Transverse colon (tissue), 3 donors: ENCODE data around the gene SEMA3G.

Source experiments
- EP300 ChIP-seq: sonication (generic); formaldehyde crosslinking; IDR thresholded peaks from one replicate; pipeline ENCODE4 v1.6.1; 2017; ENCODE audit warnings: antibody characterized with exemption, low read depth
- POLR2A ChIP-seq: fragments of 450-650 bp; IDR thresholded peaks from one replicate; pipeline ENCODE4 v1.6.1; 2016; ENCODE audit warnings: antibody characterized with exemption, mild to moderate bottlenecking, moderate library complexity
- TF ChIP-seq, protein P1 (sequence below), 5 experiments: fragments of 200-600 bp in 3 of 5; fragments of 450-650 bp in 2 of 5; sonication (generic) in 3 of 5; IDR thresholded peaks; 1 replicate in 2 of 5; 2 replicates in 3 of 5; pipeline ENCODE4 v1.5.1; 2016 to 2017; ENCODE audit warnings: antibody characterized with exemption in 5 of 5, inconsistent platforms in 3 of 5, mild to moderate bottlenecking in 2 of 5, moderate library complexity in 1 of 5

DNA sequence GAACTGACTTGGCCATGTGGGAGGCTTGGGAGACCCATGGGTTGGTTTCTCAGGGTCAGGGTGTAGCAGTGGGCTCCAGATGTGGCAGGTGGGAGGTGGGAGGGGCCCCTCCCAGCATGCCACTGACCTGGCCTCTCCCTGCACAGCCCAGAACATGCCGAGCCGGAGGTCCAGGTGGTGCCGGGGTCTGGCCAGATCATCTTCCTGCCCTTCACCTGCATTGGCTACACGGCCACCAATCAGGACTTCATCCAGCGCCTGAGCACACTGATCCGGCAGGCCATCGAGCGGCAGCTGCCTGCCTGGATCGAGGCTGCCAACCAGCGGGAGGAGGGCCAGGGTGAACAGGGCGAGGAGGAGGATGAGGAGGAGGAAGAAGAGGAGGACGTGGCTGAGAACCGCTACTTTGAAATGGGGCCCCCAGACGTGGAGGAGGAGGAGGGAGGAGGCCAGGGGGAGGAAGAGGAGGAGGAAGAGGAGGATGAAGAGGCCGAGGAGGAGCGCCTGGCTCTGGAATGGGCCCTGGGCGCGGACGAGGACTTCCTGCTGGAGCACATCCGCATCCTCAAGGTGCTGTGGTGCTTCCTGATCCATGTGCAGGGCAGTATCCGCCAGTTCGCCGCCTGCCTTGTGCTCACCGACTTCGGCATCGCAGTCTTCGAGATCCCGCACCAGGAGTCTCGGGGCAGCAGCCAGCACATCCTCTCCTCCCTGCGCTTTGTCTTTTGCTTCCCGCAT is 42.3 kb upstream of the SEMA3G start:
- TF ChIP-seq, protein P1, sequence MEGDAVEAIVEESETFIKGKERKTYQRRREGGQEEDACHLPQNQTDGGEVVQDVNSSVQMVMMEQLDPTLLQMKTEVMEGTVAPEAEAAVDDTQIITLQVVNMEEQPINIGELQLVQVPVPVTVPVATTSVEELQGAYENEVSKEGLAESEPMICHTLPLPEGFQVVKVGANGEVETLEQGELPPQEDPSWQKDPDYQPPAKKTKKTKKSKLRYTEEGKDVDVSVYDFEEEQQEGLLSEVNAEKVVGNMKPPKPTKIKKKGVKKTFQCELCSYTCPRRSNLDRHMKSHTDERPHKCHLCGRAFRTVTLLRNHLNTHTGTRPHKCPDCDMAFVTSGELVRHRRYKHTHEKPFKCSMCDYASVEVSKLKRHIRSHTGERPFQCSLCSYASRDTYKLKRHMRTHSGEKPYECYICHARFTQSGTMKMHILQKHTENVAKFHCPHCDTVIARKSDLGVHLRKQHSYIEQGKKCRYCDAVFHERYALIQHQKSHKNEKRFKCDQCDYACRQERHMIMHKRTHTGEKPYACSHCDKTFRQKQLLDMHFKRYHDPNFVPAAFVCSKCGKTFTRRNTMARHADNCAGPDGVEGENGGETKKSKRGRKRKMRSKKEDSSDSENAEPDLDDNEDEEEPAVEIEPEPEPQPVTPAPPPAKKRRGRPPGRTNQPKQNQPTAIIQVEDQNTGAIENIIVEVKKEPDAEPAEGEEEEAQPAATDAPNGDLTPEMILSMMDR (IDR thresholded peaks at IDR 0.05), result no peak
- TF ChIP-seq EP300 (no peak), POLR2A (no peak)
